Urinary bladder (tissue), 4 donors: ENCODE results near the gene C13orf46. TPM values are rescaled to one million over a fixed set of nuclear protein-coding genes. Genes with fewer than 3 reads are reported as not detected.
"Not testable (repeated sequence)": the region's sequence is repeated elsewhere in the genome, so short reads cannot be mapped to it uniquely, and the experiment has no call there.

Experiments
- DNase-seq: peaks from one replicate; pipeline ENCODE4 v3.0.0-alpha.2; 2015; ENCODE audit errors: extremely low spot score
- H3K27ac ChIP-seq: one replicate; pipeline ENCODE4 v1.5.1; 2013; ENCODE audit warnings: low read depth, mild to moderate bottlenecking, moderate library complexity
- H3K36me3 ChIP-seq: one replicate; pipeline ENCODE4 v1.6.1; 2013; ENCODE audit warnings: mild to moderate bottlenecking, moderate library complexity; ENCODE audit not compliant: insufficient read depth
- H3K4me1 ChIP-seq: one replicate; pipeline ENCODE4 v1.6.1; 2013; ENCODE audit warnings: mild to moderate bottlenecking, moderate library complexity; ENCODE audit not compliant: insufficient read depth
- H3K4me3 ChIP-seq: one replicate; pipeline ENCODE4 v1.5.1; 2013; ENCODE audit warnings: low read depth, low read length
- WGBS: extraction: QIAGEN DNeasy Blood & Tissue Kit; methylation state at CpG from one replicate; pipeline ENCODE4 v1.1.7; 2013; 5-methylcytosine and 5-hydroxymethylcytosine counted together
- polyA plus RNA-seq: library from polyadenylated mRNA; stranded (reverse); fragments of 200-250 nt; gene quantifications from one replicate; pipeline ENCODE4 v1.2.3, GENCODE V29; 2013
- total RNA-seq: library from RNA; depleted of rRNA; stranded (reverse); fragments of >200 nt; gene quantifications from one replicate; pipeline ENCODE4 v1.2.3, GENCODE V29; 2014
- donor health status: healthy with polysubstance abuse.
- donor health status: healthy.

C13orf46 gene
- total RNA-seq = 0.85 TPM
- 0.38 TPM for polyA plus RNA-seq

DNA sequence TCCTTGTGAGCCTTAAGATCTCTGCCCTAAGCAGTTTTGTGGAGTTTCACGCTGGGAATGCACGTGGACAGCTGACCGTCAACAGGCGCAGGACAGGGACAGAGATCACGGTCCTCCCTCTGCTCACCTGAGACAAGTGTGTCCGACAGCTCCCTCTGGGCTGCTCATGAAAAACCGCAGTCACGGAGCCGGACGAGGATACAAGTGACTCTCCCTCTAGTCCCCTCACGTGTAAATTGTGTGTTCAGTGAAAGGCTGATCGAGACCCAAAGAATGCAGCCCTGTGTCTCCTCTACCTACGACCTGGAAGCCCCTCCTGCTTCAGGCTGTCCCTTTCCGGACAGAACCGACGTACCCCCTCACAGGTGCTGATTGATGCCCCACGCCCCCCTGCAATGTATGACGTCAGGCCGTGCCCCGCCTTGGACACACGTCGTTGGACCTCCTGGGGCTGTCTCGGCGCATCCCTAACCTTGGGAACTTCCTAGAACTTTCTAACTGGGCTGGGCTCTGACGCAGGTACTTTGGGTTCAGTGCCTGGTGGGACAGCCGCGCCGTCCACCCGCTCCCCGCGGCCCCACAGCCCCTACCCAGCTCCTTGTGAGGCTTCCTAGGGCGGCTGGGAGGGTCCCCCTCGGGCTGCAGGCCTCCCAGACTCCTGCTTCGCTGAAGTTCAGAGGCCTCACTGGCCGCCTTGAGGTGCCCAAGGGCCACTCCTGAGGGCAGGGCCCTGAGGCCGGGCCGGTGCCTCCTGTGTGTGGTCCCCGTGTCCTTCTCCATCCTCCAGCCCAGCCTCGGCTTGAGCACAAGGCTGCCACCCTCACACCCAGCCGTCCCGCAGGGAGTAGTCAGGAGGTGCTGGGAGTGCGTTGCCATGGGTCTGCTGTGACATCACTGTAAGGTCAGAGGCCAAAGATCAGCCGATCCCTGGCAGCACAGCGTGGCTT lies at the start of gene C13orf46:
C13orf46 (minus strand) TSS at position 859 of the 947 bp plus-strand sequence; CDS start at position 780, 79 bp downstream.
- Histone ChIP-seq H3K4me3 (no peak within 1 kb of the TSS), H3K27ac (no peak within 1 kb of the TSS), H3K36me3 (no peaks in the 10 kb centered on the region), H3K4me1 (no peaks in the 10 kb centered on the region)
- DNase-seq = no peak
- 90% methylated on average over 44 of the region's 44 CpGs for WGBS

DNA sequence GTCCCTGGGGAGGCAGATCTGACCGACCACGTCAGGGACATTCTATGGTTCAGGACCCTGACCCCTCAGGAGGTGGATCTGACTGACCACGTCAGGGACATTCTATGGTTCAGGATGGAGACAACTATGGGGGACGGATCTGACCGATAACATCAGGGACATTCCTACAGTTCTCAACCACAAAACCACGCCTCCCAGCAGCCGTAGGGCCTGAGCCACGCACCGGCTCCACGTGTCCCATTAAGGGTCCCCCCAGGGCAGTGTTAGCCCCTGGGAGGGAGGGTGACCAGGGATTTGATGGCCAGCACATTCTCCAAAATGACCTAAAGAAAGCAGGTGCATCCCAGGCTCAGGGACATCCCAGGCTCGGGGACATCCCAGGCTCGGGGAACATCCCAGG lies 49.0 kb upstream of the C13orf46 start:
- H3K4me3 ChIP-seq = no peak overlapping the region
- 89% methylated on average over 12 of the region's 12 CpGs for WGBS
- peaks cover 3% of the 10 kb centered on the region for H3K36me3 ChIP-seq
- no peaks in the 10 kb centered on the region for H3K4me1 ChIP-seq
- no peak overlapping the region for H3K27ac ChIP-seq
- no peak for DNase-seq

- Histone ChIP-seq H3K4me3 (no peak overlapping the region), H3K27ac (no peak overlapping the region), H3K36me3 (peaks cover 3% of the 10 kb centered on the region), H3K4me1 (no peaks in the 10 kb centered on the region)
- no peak for DNase-seq
- WGBS = 92% methylated on average over 9 of the region's 9 CpGs
Measured at GRCh38 chr13:114022309-114022669, 48.4 kb upstream of the C13orf46 start.

DNA sequence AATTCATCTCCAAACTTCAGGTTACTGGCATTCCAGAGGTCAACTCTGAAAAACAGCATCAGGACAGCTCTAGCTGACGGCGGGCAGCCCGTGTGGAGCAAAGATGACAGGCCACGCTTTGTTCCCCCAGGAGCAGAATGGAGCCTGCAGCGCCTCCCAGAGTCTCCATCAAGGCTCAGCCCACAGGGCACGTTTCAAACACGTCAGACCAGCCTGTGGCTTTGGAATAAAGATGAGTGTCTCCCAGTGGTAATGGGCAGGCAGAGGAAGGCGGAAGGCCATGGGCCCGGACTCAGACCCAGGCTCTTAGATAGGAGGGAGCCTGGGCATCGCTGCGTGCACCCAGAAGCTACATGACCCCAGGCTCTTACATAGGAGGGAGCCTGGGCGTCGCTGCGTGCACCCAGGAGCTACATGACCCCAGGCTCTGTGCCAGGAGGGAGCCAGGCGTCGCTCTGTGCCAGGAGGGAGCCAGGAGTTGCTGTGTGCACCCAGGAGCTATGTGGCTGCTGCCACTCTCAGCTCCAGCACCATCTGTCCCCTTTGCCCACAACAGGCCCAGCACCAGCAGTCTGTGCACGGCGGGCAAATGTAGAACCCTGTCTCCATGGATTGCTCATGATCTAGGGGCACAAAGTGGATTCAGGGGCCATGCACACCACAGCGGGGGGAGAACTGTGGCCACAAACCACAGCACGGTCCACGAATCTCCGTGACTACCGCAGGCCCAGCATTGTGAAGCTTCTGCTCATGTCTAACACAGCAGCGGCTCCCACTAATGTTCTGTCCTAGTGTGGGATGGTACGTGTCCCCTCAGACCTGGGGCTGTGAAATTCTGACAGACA lies 47.8 kb upstream of the C13orf46 start:
- WGBS = 88% methylated on average over 25 of the region's 25 CpGs
- Histone ChIP-seq H3K4me1 (no peaks in the 10 kb centered on the region), H3K36me3 (peaks cover 3% of the 10 kb centered on the region), H3K4me3 (no peak overlapping the region), H3K27ac (no peak overlapping the region)
- no peak for DNase-seq

DNA sequence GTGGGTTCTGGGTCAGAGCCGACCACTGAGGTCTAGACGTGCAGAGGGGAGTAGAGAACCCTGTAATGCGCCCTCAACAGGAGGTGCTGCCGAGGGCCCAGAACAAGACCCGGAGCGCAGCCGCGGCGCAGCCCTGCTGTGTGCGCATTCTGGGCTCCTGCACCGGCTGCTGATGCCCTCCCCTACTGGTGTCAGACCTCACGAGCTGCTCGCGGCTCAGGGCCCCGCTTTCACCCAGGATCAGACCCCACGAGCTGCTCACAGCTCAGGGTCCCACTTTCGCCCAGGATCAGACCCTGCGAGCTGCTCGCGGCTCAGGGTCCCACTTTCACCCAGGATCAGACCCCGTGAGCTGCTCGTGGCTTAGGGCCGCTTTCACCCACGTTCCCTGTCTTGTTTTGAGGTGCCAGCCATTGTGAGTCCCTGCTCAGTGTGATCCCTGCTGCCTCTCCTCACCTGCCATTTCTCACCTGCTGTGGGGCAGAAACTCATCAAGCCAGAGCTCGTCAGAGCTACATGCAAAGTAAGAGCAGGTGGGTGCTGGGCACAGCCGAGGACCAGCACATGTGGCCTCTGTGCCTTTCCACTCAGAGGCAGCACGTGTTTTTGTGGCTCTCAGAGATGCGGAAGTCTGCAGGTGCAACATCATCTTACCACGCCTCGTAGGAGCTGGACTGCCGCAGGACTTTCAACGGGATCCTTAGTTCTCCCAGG lies 47.0 kb upstream of the C13orf46 start:
- WGBS = 95% methylated on average over 32 of the region's 32 CpGs
- Histone ChIP-seq H3K4me3 (no peak overlapping the region), H3K4me1 (no peaks in the 10 kb centered on the region), H3K36me3 (peaks cover 3% of the 10 kb centered on the region), H3K27ac (no peak overlapping the region)
- no peak for DNase-seq

- not testable (repeated sequence) for DNase-seq, H3K27ac ChIP-seq
Measured at GRCh38 chr13:114020134-114020533, 46.3 kb upstream of the C13orf46 start.

GRCh38 chr13:114019367-114019766 lies 45.5 kb upstream of the C13orf46 start:
- H3K36me3 ChIP-seq = peaks cover 3% of the 10 kb centered on the region
- WGBS = 90% methylated on average over 13 of the region's 13 CpGs
- H3K4me3 ChIP-seq = no peak overlapping the region
- H3K27ac ChIP-seq = no peak overlapping the region
- no peak for DNase-seq
- no peaks in the 10 kb centered on the region for H3K4me1 ChIP-seq

More at GRCh38 chr13:114020134-114020533, 46.3 kb upstream of the C13orf46 start:
- WGBS = 95% methylated on average over 12 of the region's 14 CpGs
- not testable (repeated sequence) for H3K4me1 ChIP-seq, H3K4me3 ChIP-seq, H3K36me3 ChIP-seq

GRCh38 chr13:114018461-114019055 lies 44.7 kb upstream of the C13orf46 start:
- peaks cover 3% of the 10 kb centered on the region for H3K36me3 ChIP-seq
- no peak overlapping the region for H3K27ac ChIP-seq
- WGBS = 87% methylated on average over 20 of the region's 20 CpGs
- H3K4me3 ChIP-seq = no peak overlapping the region
- H3K4me1 ChIP-seq = no peaks in the 10 kb centered on the region
- no peak for DNase-seq

GRCh38 chr13:114017966-114018365 lies 44.1 kb upstream of the C13orf46 start:
- H3K27ac ChIP-seq = no peak overlapping the region
- H3K36me3 ChIP-seq = peaks cover 3% of the 10 kb centered on the region
- whole genome bisulfite sequencing = 94% methylated on average over 23 of the region's 23 CpGs
- no peaks in the 10 kb centered on the region for H3K4me1 ChIP-seq
- no peak overlapping the region for H3K4me3 ChIP-seq
- DNase-seq = no peak

DNA sequence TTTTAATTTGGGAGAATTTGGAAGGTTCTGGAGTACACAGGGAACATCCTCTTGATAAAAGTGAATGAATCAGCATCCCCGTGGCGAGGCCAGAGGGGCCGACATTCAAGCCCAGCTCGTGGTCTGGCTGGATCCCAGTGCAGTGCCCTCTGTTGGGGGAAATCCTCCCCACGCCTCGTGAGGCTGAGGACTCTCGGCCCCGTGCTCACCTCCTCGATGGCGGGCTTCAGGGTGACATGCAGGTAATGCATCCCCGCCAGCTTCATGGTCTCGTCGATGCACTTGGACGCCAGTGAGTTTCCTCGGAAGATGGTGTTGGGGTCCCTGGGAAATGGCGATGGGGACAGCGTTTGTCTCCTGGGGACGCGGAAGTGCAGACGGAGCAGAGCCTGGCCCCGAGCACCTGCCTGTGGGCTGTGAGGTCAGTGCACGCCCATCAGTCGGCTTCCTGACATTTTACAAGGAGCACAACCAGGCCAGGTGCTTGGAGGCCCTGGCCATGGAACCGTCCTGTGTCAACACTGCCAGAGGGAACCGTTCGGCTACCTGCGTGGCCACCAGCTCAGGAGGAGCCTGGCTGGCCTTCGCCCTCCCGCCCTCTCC lies 43.3 kb upstream of the C13orf46 start:
- Histone ChIP-seq H3K27ac (no peak overlapping the region), H3K36me3 (peaks cover 3% of the 10 kb centered on the region), H3K4me1 (no peaks in the 10 kb centered on the region), H3K4me3 (no peak overlapping the region)
- WGBS = 86% methylated on average over 29 of the region's 29 CpGs
- no peak for DNase-seq

DNA sequence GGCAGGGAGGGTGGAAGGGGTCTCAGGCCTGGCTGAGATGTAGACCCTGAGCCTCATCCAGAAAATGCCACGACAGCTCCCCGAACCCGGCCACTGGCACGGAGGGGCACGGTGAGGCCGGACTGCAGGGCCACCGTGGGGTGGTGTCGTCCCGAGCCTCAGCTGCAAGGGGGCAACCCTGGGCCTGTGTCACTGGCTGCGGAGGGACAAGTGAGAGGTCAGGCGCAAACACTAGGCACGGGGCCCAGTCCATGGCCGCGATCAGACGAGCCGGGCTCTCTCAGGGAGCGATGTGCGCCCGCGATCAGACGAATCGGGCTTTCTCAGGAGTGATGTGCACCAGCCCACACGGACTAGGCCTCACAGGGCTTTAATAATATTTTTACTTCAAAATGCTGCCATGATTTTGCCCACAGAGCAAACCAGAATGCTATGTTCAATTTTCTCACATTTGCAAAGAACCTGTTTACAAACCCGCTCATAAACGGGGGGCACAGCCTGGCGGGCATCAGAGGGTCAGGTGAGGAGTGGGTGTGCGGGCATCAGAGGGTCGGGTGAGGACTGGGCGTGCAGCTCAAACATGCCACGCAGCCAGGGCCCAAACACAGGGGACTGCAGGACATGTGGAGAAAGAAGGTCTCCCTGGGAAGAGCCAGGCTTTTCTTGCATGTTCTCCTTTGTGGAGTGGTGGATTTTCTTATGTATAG lies 42.6 kb upstream of the C13orf46 start:
- no peak for DNase-seq
- H3K36me3 ChIP-seq = peaks cover 3% of the 10 kb centered on the region
- 96% methylated on average over 30 of the region's 30 CpGs for WGBS

GRCh38 chr13:114015969-114016295 lies 42.1 kb upstream of the C13orf46 start:
- 85% methylated on average over 11 of the region's 11 CpGs for WGBS
- no peak for DNase-seq
- Histone ChIP-seq H3K36me3 (peaks cover 3% of the 10 kb centered on the region), H3K4me1 (no peaks in the 10 kb centered on the region), H3K4me3 (no peak overlapping the region), H3K27ac (no peak overlapping the region)

More for the DNA sequence above, 42.6 kb upstream of the C13orf46 start:
- H3K4me1 ChIP-seq = no peaks in the 10 kb centered on the region
- H3K4me3 ChIP-seq = no peak overlapping the region
- no peak overlapping the region for H3K27ac ChIP-seq
